ENCODE results near the gene GABRA4. TPM values are rescaled to one million over a fixed set of nuclear protein-coding genes. Genes with fewer than 3 reads are reported as not detected.

Gene GABRA4
- total and polyA plus RNA-seq, 5 donors from 2014 or later: not detected

DNA sequence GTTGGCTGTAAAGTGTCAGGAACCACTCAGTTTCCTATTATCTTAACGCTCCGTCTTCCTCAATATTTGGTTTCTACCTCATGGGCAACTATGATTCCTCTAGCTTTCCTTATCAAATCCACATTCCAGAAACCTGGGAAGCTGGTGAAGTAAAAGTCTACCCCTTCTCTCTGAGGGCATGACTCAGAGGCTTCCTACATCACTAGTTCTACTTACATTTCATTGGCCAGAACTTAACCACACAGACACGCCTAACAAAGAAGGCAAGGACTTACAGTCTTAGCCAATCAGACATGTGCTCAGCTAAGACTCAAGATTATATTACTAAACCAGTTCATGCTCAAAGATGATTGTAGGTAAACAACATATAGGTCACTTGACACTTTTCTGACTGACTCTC, 114.7 kb downstream of the GABRA4 start:
- H3K9me3 Mint-ChIP-seq: peaks cover 0 to 3% (median 0%) of the 10 kb centered on the region in 7 donors
- H3K4me1 Mint-ChIP-seq: no peaks in the 10 kb centered on the region
- Histone ChIP-seq H3K27ac (ENCODE audit: insufficient read depth, low read length, poor library complexity, severe bottlenecking) (no peak overlapping the region), H3K4me3 (ENCODE audit: low read depth, low read length) (no peak overlapping the region), H3K4me1 (ENCODE audit: control insufficient read depth, insufficient read depth, low read length, poor library complexity, severe bottlenecking) (no peaks in the 10 kb centered on the region), H3K36me3 (ENCODE audit: control insufficient read depth, insufficient read depth, low read length) (no peaks in the 10 kb centered on the region), H3K27me3 (ENCODE audit: control insufficient read depth, insufficient read depth, low read length) (no peaks in the 10 kb centered on the region), H3K9me3 (ENCODE audit: control insufficient read depth in 2 of 2, low read length in 2 of 2) (no peaks in the 10 kb centered on the region)
- H3K27ac Mint-ChIP-seq: no peak overlapping the region
- DNase-seq (no peak), ATAC-seq (ENCODE audit: low read depth in 2 of 2) (no peak)
- no peak overlapping the region for H3K4me3 Mint-ChIP-seq
- no peaks in the 10 kb centered on the region for H3K36me3 Mint-ChIP-seq
- no peaks in the 10 kb centered on the region for H3K27me3 Mint-ChIP-seq

DNA sequence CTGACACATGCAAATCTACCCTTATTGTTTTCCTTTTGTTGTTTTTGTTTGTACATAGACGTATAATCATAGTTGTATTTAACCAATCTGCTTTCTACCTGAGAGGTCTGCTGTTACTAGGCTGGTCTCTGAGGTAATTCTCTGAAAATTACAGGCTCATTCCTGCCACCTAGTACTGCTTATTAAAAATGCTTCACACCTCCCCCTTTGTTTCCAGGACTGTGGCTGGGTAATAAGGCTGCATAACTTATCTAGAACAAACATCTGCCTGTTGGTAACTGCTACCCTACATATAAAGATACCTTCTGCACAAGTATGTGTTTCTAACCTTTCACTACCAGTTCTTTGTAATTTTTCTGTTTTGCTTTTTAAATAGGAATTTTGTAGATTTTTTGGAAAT, 118.6 kb downstream of the GABRA4 start:
- no peak overlapping the region for H3K27ac Mint-ChIP-seq
- peaks cover 0 to 6% (median 1%) of the 10 kb centered on the region in 7 donors for H3K9me3 Mint-ChIP-seq
- H3K9me3 ChIP-seq (ENCODE audit: control insufficient read depth in 2 of 2, low read length in 2 of 2): no peaks in the 10 kb centered on the region
- H3K27me3 Mint-ChIP-seq: no peaks in the 10 kb centered on the region
- no peak overlapping the region for H3K4me3 ChIP-seq (ENCODE audit: low read depth, low read length)
- no peaks in the 10 kb centered on the region for H3K36me3 ChIP-seq (ENCODE audit: control insufficient read depth, insufficient read depth, low read length)
- no peaks in the 10 kb centered on the region for H3K4me1 Mint-ChIP-seq
- no peaks in the 10 kb centered on the region for H3K27me3 ChIP-seq (ENCODE audit: control insufficient read depth, insufficient read depth, low read length)
- ATAC-seq (ENCODE audit: low read depth in 2 of 2) (no peak), DNase-seq (no peak)
- H3K27ac ChIP-seq (ENCODE audit: insufficient read depth, low read length, poor library complexity, severe bottlenecking): no peak overlapping the region
- H3K36me3 Mint-ChIP-seq: no peaks in the 10 kb centered on the region
- no peaks in the 10 kb centered on the region for H3K4me1 ChIP-seq (ENCODE audit: control insufficient read depth, insufficient read depth, low read length, poor library complexity, severe bottlenecking)
- no peak overlapping the region for H3K4me3 Mint-ChIP-seq

DNA sequence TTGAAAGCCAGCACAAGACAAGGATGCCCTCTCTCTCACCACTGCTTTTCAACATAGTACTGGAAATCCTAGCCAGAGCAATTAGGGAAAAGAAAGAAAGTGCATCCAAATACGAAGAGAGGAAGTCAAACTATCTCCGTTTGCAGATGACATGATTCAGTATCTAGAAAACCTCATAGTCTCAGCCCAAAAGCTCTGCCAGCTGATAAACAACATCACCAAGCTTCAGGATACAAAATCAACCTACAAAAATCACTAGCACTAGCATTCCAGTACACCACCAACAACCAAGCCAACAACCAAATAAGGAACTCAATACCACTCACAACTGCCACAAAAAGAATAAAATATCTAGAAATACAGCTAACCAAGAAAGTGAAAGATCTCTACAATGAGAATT, 123.0 kb downstream of the GABRA4 start:
- Histone ChIP-seq H3K36me3 (ENCODE audit: control insufficient read depth, insufficient read depth, low read length) (no peaks in the 10 kb centered on the region), H3K27ac (ENCODE audit: insufficient read depth, low read length, poor library complexity, severe bottlenecking) (no peak overlapping the region), H3K4me3 (ENCODE audit: low read depth, low read length) (no peak overlapping the region), H3K27me3 (ENCODE audit: control insufficient read depth, insufficient read depth, low read length) (no peaks in the 10 kb centered on the region), H3K4me1 (ENCODE audit: control insufficient read depth, insufficient read depth, low read length, poor library complexity, severe bottlenecking) (no peaks in the 10 kb centered on the region), H3K9me3 (ENCODE audit: control insufficient read depth in 2 of 2, low read length in 2 of 2) (no peaks in the 10 kb centered on the region)
- H3K27ac Mint-ChIP-seq: no peak overlapping the region
- no peaks in the 10 kb centered on the region for H3K27me3 Mint-ChIP-seq
- H3K9me3 Mint-ChIP-seq: peaks cover 0 to 5% (median 2%) of the 10 kb centered on the region in 7 donors
- H3K4me3 Mint-ChIP-seq: no peak overlapping the region
- ATAC-seq (ENCODE audit: low read depth in 2 of 2) (no peak), DNase-seq (no peak)
- no peaks in the 10 kb centered on the region for H3K4me1 Mint-ChIP-seq
- H3K36me3 Mint-ChIP-seq: no peaks in the 10 kb centered on the region

Other genes with a start within 250 kb of the GABRA4 start
- gene COX7B2, start 84.3 kb downstream of the GABRA4 start, total RNA-seq: not detected
- gene COX7B2, start 84.3 kb downstream of the GABRA4 start, polyA plus RNA-seq: not detected
- not detected for gene GABRB1, start 38.0 kb upstream of the GABRA4 start, total RNA-seq
- gene GABRB1, start 38.0 kb upstream of the GABRA4 start, polyA plus RNA-seq: not detected